Calu3 (cell line): ENCODE data around the gene LCN12. TPM values are rescaled to one million over a fixed set of nuclear protein-coding genes. Genes with fewer than 3 reads are reported as not detected.

Source experiments
- BruUV-seq: library from RNA; stranded (reverse); fragments of 400-500 nt; replicated peaks from 2 replicates; lab custom pipeline; 2021; lab: Mats Ljungman, UMichigan
- CTCF ChIA-PET: fragments of 300-600 bp; sonication (Branson Sonifier 250); formaldehyde crosslinking; loops from one replicate; lab custom pipeline; 2022; ENCODE audit warnings: antibody characterized with exemption; lab: Charles Lee
- DNase-seq: peaks from one replicate; pipeline ENCODE4 v3.0.0; 2022
- H3K27ac Mint-ChIP-seq: one replicate; pipeline ENCODE4 v1.8.0; 2022; ENCODE audit warnings: mixed read lengths; ENCODE audit not compliant: unreplicated experiment
- H3K27me3 Mint-ChIP-seq: one replicate; pipeline ENCODE4 v1.8.0; 2022; ENCODE audit warnings: mixed read lengths; ENCODE audit not compliant: unreplicated experiment
- H3K36me3 Mint-ChIP-seq: one replicate; pipeline ENCODE4 v1.8.0; 2022; ENCODE audit warnings: mild to moderate bottlenecking, moderate library complexity, mixed read lengths; ENCODE audit not compliant: insufficient read depth, unreplicated experiment
- H3K4me1 Mint-ChIP-seq: one replicate; pipeline ENCODE4 v1.8.0; 2022; ENCODE audit warnings: mild to moderate bottlenecking, low read depth, mixed read lengths; ENCODE audit not compliant: unreplicated experiment
- H3K4me3 Mint-ChIP-seq: one replicate; pipeline ENCODE4 v1.8.0; 2022; ENCODE audit warnings: mild to moderate bottlenecking, low read depth, moderate library complexity, mixed read lengths; ENCODE audit not compliant: unreplicated experiment
- H3K9me3 Mint-ChIP-seq: one replicate; pipeline ENCODE4 v1.8.0; 2022; ENCODE audit warnings: low read depth, mixed read lengths; ENCODE audit not compliant: unreplicated experiment
- intact Hi-C: fragments of 100-400 bp; cut with micrococcal nuclease; formaldehyde crosslinking; loops from one replicate; pipeline ENCODE4 v1.10.0; 2022; ENCODE audit not compliant: unreplicated experiment
- total RNA-seq: library from RNA; stranded (reverse); gene quantifications from 2 replicates; pipeline ENCODE4 v1.2.3, GENCODE V29; 2022
- TF ChIP-seq, protein P1 (sequence below): fragments of 200-600 bp; IDR thresholded peaks from one replicate; pipeline ENCODE4 v1.8.0; 2022; ENCODE audit warnings: antibody characterized with exemption; ENCODE audit not compliant: unreplicated experiment

Gene LCN12
- total RNA-seq, 1 experiment from 2014 or later, result 3.8 TPM

DNA sequence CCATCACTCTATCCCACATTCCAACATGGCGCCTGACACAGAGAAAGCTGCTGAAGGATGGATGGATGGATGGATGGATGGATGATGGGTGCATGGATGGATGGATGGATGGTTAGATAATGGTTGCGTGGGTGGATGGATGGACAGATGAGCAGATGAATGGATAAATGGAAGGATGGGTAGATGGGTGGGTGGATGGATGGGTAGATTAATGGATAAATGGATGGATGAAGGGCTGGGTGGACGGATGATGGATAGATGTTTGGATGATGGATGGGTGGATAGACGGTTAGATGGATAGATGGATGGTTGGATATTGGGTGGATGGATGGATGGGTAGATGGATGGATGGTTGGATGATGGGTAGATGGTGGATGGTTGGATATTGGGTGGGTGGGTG lies 4.5 kb downstream of the LCN12 start:
- intact Hi-C loops, result no loop called here
- H3K36me3 Mint-ChIP-seq, result no peaks in the 10 kb centered on the region
- TF ChIP-seq, protein P1, sequence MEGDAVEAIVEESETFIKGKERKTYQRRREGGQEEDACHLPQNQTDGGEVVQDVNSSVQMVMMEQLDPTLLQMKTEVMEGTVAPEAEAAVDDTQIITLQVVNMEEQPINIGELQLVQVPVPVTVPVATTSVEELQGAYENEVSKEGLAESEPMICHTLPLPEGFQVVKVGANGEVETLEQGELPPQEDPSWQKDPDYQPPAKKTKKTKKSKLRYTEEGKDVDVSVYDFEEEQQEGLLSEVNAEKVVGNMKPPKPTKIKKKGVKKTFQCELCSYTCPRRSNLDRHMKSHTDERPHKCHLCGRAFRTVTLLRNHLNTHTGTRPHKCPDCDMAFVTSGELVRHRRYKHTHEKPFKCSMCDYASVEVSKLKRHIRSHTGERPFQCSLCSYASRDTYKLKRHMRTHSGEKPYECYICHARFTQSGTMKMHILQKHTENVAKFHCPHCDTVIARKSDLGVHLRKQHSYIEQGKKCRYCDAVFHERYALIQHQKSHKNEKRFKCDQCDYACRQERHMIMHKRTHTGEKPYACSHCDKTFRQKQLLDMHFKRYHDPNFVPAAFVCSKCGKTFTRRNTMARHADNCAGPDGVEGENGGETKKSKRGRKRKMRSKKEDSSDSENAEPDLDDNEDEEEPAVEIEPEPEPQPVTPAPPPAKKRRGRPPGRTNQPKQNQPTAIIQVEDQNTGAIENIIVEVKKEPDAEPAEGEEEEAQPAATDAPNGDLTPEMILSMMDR, result no peak
- BruUV-seq, result no TSS peak
- DNase-seq, result no peak
- H3K27ac Mint-ChIP-seq, result peak overlapping the region; percentile 1
- no peak overlapping the region for H3K4me3 Mint-ChIP-seq
- H3K27me3 Mint-ChIP-seq, result no peaks in the 10 kb centered on the region
- no peaks in the 10 kb centered on the region for H3K9me3 Mint-ChIP-seq
- CTCF ChIA-PET, result no interaction called here
- no peaks in the 10 kb centered on the region for H3K4me1 Mint-ChIP-seq

DNA sequence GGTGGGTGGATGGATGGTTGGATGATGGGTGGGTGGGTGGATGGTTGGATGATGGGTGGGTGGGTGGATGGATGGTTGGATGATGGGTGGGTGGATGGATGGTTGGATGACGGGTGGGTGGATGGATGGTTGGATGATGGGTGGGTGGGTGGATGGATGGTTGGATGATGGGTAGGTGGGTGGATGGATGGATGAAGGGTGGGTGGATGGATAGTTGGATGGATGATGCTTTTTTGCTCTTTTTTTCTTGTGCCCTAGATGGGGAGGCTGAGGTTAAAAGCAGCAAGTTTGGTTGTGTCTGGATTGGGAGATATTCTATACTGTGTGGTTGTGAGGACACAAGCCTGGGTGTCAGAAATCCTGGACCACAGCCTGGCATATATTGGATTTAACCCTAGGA lies 5.4 kb downstream of the LCN12 start:
- Mint-ChIP-seq H3K4me3 (no peak overlapping the region), H3K27ac (no peak overlapping the region), H3K27me3 (no peaks in the 10 kb centered on the region), H3K4me1 (no peaks in the 10 kb centered on the region), H3K36me3 (no peaks in the 10 kb centered on the region), H3K9me3 (no peaks in the 10 kb centered on the region)
- BruUV-seq, result no TSS peak
- DNase-seq, result no peak
- TF ChIP-seq, protein P1, result no peak
- intact Hi-C loops, result no loop called here
- CTCF ChIA-PET, result no interaction called here

DNA sequence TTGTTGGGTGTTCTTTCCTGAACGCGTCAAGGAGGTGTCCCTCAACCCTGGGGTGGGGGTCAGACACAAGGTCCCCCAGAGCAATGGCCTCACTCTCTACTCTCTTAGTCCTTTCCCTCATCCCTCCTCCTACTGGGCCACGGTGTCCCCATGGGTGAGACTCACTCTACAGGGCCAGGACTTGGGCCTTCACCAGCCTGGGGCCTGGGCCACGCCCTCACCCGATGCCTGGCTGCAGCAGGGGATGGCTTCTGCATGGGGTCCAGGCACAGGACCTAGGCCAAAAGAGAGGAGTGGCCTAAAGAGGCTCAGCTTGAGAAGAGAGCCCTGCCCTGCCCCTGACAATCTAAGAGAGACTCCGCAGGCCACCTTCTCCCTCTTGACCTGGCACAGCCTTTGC lies 5.8 kb downstream of the LCN12 start:
- no TSS peak for BruUV-seq
- H3K27me3 Mint-ChIP-seq, result no peaks in the 10 kb centered on the region

DNA sequence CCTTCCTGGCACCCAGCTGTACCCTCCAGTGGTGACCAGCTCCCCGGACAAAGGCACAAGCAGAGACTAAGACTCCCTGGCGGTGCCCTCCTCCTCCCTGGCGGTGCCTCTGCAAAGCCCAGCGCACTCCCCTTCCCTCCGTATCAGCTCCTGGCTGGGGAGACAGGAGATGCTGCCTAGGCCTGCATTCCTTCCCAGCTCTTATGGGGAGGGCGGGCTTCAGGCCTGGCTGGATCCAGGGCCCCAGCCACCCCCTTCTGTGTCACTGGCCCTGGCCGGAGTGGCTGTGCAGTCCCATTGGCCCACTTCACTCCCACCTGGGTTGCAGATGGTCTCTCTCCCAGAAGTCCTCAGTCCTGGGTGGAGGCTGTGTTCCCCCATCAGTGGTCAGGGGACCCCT lies 6.4 kb downstream of the LCN12 start:
- H3K27ac Mint-ChIP-seq, result no peak overlapping the region
- TF ChIP-seq, protein P1, result no peak
- H3K4me3 Mint-ChIP-seq, result no peak overlapping the region
- H3K36me3 Mint-ChIP-seq, result peaks cover 3% of the 10 kb centered on the region
- no peaks in the 10 kb centered on the region for H3K27me3 Mint-ChIP-seq
- no peaks in the 10 kb centered on the region for H3K4me1 Mint-ChIP-seq
- DNase-seq, result no peak
- intact Hi-C loops, result no loop called here
- no peaks in the 10 kb centered on the region for H3K9me3 Mint-ChIP-seq
- BruUV-seq, result no TSS peak
- CTCF ChIA-PET, result no interaction called here

More for the DNA sequence above, 5.8 kb downstream of the LCN12 start:
- DNase-seq, result no peak
- no peaks in the 10 kb centered on the region for H3K9me3 Mint-ChIP-seq
- H3K27ac Mint-ChIP-seq, result no peak overlapping the region
- H3K36me3 Mint-ChIP-seq, result no peaks in the 10 kb centered on the region
- TF ChIP-seq, protein P1, result no peak
- intact Hi-C loops, result no loop called here
- no peaks in the 10 kb centered on the region for H3K4me1 Mint-ChIP-seq
- CTCF ChIA-PET, result no interaction called here
- H3K4me3 Mint-ChIP-seq, result no peak overlapping the region
